GM08714 (cell line): ENCODE data around the gene MATK.
A peak's percentile ranks its signal among the peaks of the same experiment; 100 is the strongest.

Experiments used
- H3K4me3 ChIP-seq: fragments of 200-500 bp; sonication (Bioruptor generic); 2 replicates; pipeline ENCODE4 v1.5.1; 2014; ENCODE audit warnings: mild to moderate bottlenecking, low read length, inconsistent platforms
- ZNF274 ChIP-seq: IDR thresholded peaks from 2 replicates; pipeline ENCODE4 v1.6.1; 2012; ENCODE audit warnings: mild to moderate bottlenecking, low read depth, low read length

Gene MATK, protein sequence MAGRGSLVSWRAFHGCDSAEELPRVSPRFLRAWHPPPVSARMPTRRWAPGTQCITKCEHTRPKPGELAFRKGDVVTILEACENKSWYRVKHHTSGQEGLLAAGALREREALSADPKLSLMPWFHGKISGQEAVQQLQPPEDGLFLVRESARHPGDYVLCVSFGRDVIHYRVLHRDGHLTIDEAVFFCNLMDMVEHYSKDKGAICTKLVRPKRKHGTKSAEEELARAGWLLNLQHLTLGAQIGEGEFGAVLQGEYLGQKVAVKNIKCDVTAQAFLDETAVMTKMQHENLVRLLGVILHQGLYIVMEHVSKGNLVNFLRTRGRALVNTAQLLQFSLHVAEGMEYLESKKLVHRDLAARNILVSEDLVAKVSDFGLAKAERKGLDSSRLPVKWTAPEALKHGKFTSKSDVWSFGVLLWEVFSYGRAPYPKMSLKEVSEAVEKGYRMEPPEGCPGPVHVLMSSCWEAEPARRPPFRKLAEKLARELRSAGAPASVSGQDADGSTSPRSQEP

DNA sequence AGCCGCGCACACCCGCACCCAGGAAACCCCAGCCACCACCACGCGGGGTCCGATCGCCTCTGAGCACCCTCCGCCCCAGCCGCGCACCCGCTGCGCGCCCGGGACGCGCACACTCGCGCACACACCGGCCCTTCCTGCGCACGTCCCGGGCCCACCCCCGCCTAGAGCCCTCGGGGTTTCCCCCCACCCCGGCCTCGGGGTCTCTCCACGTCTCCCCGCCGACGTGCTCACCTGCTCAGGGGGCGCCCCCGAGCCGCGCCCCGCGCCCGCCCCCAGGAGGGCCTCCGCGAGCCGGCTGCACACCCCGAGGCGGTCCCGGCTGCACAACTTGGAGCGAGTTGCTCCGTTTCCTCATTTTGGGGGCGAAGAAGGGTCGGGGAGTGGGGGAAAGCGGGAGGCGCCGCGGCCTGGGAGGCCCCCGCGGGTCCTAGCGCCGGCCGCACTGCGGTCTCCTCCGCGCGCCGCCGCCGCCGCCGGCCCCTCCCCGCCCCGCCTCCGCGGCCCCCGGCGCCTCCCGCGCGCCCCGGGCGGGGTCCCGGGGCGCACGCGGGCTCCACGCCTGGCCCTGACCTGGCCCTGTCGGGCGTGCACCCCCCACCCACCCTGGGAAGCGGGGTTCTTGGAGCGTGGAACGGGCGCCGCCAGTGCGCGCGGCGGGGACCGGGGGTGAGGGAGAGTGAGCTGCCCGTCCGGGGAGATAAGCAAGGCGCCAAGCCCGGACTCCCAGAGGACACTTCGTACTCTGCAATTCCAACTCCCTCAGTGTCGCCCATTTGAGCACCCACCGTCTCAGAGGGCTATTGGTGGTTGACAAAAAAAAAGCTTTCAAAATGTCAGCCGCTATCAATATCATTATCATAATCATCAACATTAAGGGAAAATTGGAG, at the start of gene MATK:
Gene MATK, minus strand, starts transcription at position 444 of the 887 bp plus-strand sequence. CDS start 1,246 bp downstream, outside the sequence.
- no peak for TF ChIP-seq ZNF274
- peak within 1 kb of the TSS; percentile 25; the same call in 1 of the 2 replicates for H3K4me3 ChIP-seq

DNA sequence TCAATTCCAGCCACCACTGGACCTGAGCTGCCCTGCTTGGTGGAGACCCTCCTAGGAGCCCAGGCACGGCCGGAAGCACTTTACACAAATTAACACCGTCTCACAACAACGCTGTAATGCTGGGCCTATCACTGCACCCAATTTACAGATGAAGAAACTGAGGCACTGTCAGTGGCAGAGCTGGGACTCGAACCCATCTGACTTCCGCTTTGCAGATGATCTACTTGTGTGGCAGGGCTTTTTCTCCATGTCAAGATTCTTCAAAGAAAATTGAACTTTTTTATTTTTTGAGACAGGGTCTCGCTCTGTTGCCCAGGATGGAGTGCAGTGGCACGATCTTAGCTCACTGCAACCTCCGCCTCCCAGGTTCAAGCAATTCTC, 48.9 kb upstream of the MATK start:
- H3K4me3 ChIP-seq: no peak overlapping the region
- TF ChIP-seq ZNF274: no peak

DNA sequence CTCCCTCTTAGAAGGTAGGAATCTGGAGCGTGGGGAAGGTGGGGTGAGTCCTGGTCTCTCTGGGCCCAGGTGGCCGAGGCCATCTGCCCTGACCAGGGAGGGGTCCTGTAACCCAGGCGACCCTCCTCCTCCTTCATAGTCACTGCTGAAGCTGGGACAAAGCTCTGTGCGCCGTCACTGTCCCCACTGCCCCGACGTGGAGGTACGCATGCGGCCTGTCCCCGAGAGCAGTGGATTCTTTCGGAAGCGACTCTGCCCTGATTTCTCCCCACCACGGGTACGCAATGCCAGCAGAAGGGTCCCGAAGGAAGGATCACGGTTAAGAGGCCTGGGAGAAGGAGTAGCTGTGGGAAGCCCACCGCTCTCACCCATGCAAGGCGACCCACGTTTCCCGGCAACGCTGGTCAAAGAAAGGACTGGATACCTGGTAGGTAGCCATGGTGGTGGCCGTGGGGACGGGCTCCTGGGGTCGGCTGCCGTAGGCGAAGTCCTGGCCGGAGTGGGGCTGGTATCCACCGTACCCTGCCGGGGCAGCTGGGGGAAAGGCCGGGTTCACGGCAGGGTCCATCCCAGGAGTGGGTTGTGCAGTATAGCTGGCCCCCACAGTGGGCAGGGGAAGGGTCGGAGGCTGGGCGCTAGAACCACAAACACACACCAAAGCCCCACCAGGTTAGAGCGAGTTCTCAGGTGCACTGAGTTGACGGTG, 48.3 kb upstream of the MATK start:
- H3K4me3 ChIP-seq: no peak overlapping the region
- no peak for TF ChIP-seq ZNF274

DNA sequence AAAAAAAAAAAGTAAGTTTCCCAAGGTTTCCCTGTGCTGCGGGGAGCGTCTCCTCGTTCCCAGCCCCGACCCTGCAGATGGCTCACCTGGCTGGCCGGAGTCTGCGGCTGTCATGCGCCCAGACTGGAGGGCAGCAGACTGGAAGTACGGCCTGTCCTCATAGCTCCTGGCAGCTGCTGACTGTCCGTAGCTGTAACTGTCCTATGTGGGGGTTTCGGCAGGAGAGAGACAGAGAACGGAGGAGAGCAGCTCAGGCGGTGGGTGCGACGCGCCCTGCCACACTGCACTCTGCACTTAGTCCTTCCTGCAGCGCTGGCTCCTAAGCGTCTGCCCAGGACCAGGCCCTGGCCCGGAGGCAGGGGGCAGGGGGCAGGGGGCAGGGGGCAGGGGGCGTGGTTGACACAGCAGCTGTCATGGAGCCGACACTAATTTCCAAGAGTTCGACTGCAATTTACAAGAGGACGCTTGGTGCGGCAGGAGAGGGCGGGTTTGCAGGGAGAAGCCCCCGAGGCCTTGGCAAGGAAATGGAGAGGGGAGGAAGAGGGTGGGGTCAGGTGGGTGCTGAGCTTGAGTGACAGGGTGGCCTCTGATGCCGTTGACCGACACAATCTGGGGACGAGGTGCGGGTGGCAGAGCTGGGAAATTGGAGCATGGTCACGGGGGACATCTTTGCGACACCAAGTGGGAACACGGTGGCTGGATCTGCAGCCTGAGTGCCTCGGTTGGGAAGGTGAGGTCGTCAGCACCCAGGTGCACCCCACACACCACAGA, 47.6 kb upstream of the MATK start:
- no peak for TF ChIP-seq ZNF274
- H3K4me3 ChIP-seq: no peak overlapping the region

DNA sequence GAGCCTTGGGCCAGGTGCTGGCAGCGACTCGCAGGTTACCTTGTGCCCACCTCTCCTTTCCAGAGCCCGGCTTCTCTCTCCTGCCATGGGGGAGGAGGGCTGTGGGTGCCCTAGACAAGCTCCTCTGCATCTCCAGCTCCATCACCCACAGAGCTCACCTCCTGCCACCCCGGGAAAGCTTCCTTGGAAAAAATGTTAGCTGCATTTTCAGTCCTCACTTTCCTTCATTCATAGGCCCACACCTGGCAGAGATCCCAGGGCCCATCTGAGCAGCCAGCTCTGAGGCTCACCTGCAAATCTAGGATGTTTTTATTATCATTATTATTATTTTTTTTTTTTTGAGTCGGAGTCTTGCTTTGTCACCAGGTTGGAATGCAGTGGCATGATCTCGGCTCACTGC, 45.8 kb upstream of the MATK start:
- H3K4me3 ChIP-seq: no peak overlapping the region
- TF ChIP-seq ZNF274: no peak

DNA sequence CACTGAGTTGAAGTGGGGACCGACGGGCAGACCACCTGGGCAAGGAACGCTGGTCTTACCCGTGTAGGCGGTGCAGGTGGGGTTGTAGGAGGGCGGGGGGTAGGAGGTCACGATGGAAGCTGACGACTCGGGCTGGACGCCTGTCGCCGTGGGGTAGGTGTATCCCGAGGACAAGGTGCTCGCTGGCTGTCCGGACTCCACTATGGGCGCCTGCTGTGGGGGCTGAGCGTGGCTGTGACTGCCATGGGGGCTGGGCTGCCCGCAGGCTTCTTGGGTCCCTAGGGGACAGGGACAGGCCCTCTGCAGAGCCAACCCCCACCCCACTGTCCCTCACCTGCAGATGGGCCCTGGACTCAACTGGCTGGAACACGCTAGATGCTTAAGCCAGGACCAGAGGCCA, 45.4 kb upstream of the MATK start:
- TF ChIP-seq ZNF274: no peak
- H3K4me3 ChIP-seq: no peak overlapping the region

DNA sequence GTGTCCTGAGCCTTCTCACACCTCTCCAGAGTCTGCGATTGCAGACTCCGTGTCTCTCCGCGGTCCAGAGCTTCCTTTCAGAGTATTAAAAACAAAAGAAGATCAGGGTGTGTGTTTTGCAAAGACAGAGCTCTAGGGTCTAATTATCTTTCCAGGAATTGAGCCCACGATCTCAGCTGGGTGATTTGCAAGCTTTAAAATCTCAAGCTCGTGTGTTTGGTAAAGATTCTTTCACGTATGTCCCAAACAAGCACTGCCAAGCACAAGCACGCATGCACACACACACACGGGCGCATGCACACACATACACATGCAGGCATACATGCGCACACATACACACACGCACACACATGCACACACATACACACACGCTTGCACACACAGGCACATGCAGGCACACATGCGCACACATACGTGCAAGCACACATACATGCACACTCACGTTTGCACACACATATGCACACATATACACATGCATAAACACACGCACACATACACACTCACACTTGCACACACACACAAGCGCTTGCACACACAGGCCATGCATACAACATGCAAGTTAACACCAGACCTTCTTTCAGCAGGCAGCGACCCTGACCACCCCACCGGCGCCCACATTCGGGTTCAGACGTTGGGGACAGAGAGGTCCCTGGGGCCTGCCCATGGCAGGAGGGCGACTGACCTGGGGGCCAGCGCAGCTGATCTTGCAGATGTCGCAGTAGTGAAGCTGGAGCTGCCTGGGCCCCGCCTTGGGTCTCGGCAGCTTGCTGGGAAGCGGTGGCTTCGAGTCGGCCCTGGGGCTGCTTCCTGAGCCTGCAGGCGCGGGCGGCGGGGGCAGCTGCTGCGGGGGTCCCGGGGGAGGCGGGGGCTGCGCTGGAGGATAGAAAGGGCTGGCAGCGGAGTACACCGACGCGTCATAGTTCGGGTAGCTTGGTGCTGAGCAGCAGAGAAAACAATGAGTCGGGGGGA, 44.7 kb upstream of the MATK start:
- TF ChIP-seq ZNF274: no peak
- H3K4me3 ChIP-seq: no peak overlapping the region

DNA sequence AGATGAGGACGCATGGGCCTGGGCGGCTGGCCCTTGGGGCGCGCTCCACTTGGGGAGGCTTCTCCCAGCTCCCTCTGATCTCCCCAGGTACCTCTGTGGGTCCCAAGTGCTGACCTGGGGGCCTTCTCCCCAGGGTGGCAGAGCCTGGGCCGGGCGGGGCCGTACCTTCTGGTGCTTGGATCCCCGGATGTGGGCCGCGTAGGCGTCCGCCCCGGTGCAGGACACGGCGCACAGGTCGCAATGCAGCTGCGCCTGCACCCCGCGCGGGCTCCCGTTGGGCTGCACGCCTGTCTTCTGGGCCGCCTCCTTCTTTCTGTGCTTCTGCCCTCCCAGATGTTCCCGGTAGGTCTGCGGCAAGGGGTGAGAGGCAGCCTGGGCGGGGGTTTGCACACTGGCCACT, 41.1 kb upstream of the MATK start:
- TF ChIP-seq ZNF274: no peak
- no peak overlapping the region for H3K4me3 ChIP-seq

DNA sequence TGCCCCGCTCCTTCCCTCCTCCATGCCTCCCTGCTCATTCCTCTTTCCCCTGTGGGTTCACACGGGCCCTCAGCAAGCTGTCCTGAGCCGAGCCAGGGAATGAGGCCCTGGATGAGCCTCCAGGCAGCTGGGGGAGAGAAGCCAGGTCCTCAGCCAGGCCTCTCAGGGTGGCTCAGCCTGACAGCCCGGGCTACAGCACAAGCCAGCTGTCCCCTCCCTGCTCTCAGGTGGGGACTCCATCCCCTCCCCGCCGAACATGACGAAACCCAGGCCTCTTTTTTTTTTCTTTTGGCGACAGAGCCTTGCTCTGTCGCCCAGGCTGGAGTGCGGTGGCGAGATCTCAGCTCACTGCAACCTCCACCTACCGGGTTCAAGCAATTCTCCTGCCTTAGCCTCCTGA, 40.0 kb upstream of the MATK start:
- no peak overlapping the region for H3K4me3 ChIP-seq
- no peak for TF ChIP-seq ZNF274

DNA sequence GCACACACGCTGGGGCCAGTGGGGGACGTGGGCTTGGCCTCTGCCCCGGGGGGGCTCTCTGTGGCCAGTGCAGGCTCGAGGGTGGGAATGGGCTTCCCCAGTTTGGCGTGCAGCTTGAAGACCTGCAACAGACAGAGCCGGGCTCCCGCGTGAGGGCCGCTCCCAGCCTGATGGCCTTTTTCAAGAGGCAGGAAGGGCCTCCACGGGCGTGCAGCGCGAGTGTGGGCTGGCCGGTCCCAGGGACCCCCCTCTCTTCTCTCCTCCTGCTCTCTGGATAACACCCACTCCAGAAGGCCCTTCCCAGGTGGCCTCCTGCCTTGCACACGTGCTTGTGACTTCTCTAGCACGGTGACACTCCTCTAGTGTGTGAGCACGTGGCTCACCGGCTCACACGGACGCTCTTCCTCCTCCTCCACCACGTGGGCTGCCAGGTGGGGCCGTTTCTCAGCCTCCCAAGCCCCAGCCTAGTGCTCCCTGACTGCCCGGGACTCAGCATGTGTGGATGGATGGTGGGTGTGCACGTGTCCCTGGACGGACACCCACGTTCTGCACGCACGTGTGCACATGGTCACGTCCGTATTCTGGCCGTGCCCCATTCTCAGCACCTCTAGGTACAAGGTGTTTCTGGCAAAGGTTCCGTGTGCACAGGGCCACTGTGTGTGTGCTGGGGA, 39.2 kb upstream of the MATK start:
- H3K4me3 ChIP-seq: no peak overlapping the region
- TF ChIP-seq ZNF274: no peak

DNA sequence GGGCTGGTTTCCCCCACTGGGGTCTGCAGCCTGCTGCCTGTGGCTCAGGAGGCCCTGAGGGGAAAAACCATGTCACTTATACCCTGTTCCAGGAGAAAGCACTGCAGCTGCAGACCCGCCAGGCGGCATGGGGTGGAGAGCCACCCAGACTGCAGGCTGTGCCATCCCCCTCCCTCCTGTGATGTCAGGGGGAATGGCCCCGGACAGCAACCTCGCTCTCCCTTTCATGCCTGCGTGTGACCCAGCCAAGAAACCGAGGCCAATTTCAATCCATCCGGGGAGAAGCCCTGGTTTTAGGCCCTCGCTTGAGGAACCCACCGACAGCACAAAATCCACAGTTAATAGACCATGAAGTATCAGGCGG, 37.2 kb upstream of the MATK start:
- H3K4me3 ChIP-seq: no peak overlapping the region
- TF ChIP-seq ZNF274: no peak
